CD4-positive, alpha-beta T cell treated with Interleukin-2 at 100 ng/mL for 4 hours (primary cell): ENCODE results near the gene ATP2B2.

Experiments
- DNase-seq: peaks from one replicate; pipeline ENCODE4 v3.0.0-alpha.2; 2020; ENCODE audit warnings: low spot score

ATP2B2 gene

GRCh38 chr3:10510743-10511432, 5.5 kb upstream of the ATP2B2 start:
- no peak for DNase-seq

DNA sequence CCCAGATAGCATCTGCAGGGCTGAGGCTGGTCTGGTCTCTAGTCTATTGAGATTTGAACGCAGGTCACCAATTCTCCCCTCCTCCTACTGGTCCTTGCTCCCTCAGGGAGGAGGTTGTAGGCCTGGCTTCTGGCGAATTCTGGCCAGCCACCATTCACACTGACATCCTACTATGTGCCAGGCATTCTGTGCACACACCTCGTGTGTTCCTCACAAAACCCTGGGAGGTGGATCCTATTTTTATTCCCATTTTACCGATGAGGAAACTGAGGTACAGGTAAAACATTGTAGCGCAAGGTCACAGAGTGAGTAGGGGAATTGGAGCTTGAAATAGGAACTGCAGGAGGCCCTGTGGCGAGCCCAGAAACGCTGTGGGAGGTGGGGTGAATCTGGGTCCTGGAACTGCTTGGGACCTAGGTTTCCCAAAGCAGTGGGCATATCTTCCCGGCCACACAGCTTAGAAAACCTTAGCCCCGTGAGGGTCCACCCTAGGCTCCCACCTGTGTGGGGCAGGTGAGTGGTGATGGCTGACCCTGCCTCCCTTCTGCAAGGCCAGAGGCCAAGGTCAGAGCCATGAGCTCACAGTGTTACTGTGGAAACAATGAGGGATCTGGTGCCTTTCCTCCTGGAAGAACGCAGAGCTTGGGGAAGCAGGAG, 4.8 kb upstream of the ATP2B2 start:
- no peak for DNase-seq

DNA sequence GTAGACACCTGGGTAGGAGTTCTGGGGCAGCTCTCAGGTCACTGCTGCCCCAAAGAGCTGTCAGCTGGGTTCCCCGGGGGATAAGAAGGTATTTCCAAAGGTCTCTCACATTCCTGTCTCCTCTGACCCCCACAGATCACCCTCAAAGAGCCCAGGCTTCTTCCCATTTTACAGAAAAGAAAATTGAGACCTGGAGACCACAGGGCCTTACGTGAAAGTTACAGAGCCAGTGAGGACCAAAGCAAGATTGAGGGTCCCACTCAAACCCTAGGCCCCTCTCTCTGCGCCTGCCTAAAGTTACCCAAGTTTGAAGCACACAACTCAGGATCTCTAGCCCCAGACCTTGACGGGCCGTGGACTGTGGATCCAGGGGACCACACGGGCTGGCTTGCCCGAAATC, 3.9 kb upstream of the ATP2B2 start:
- DNase-seq, result no peak

- DNase-seq, result no peak
Measured at GRCh38 chr3:10508619-10509260, 3.4 kb upstream of the ATP2B2 start.

DNA sequence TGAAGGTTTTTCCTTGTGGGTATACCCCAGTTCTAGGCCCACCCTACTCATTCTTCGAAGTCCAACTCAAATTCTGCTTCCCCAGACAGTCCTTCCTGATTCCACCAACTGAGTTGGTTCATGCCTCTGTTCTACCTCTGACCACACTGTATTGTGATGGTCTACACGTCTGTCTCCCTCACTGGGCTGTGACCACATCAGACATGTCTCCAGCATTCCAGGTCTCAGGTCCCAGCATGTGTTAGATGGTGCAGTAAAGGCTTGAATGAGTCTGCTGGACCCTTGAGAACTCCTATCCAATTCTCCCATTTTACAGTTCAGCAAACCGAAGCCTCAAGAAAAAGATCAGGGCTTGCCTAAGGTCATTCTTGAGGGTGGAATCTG, 2.8 kb upstream of the ATP2B2 start:
- no peak for DNase-seq

- DNase-seq, result no peak
Measured at GRCh38 chr3:10507331-10507730, 1.9 kb upstream of the ATP2B2 start.

DNA sequence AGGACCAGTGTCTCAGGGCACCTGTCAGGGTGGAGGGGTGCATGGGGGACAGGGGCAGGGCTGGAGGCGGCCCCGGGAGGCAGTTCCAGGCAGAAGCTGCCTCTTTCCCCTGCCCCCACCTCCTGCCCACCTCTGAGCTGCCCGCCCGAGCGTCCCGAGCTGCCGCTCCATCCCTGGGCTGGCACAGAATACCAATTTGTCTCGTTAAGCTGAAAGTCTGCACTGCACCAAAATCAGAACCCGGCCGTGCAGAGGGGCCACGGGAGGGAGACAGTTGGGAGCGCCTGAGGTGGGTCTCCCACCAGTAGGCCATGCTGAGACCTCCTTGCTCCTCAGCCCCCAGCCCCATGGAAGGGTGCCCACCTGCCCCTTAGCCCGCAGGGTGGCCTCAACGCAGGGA, 1.3 kb upstream of the ATP2B2 start:
- DNase-seq, result no peak

GRCh38 chr3:10505791-10506585, 602 bp upstream of the ATP2B2 start:
- no peak for DNase-seq

DNA sequence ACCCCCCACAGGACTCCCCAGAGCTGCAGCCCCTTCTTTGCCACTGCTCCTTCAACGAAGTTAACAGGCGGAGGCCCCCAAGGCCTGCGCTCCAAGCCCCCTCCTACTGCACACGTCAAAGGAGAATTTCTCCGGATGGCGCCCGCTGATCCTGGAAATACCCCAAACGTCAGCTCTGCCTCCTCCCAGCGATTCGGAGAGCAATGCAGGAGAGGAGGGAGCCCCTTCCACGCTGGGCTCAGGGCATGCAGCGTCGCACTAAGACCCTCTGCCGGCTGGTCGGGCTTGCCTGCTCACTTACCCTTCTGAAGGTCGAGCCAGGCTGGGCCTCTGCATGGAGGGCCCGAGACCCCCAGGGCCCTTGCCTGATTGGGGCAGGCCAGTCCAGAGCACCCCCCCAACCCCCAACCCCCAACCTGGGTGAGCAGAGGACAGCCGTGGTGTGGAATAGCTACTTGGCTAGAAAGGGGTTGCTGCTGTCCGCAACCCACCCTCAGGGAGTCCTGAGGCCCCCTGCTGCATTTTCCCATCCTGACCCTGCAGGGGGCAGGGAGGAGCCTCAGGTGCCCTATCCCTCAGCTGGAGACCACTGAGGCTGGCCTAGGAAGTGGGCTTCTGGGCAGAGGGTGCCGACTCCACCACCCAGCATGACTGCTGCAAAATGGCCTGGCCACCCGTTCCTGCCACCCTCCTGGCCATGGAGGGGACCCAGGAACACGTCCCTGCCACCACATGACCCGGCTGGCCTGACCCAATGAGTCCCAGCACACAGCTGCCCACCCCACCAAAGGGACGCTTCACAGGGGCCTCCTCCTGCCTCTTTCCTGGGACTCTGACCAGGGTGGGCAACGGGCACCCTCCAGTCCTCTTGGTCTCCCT, 976 bp downstream of the ATP2B2 start:
- DNase-seq, result no peak

- DNase-seq, result no peak
Measured at GRCh38 chr3:10503217-10503796, 2.1 kb downstream of the ATP2B2 start.

GRCh38 chr3:10502185-10502880, 3.1 kb downstream of the ATP2B2 start:
- no peak for DNase-seq

DNA sequence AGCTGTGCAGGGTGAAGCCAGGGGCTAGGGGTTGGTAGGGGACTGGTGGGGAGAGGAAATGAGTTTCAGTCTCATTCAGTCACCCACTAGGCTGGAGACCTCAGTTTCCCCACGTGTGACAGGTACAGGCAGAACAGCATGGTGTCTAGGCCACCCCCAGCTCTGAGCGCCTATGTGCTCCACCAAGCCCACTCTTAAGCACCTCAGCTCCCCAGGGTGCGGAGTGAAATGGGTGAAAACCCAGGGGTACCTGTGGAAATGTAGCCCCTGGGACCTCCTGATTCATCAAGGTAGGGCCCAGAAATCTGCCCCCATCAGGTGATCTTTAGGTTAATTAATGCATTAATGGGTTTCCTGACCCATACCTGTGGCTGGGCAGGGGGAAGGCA, 3.7 kb downstream of the ATP2B2 start:
- DNase-seq, result no peak

DNA sequence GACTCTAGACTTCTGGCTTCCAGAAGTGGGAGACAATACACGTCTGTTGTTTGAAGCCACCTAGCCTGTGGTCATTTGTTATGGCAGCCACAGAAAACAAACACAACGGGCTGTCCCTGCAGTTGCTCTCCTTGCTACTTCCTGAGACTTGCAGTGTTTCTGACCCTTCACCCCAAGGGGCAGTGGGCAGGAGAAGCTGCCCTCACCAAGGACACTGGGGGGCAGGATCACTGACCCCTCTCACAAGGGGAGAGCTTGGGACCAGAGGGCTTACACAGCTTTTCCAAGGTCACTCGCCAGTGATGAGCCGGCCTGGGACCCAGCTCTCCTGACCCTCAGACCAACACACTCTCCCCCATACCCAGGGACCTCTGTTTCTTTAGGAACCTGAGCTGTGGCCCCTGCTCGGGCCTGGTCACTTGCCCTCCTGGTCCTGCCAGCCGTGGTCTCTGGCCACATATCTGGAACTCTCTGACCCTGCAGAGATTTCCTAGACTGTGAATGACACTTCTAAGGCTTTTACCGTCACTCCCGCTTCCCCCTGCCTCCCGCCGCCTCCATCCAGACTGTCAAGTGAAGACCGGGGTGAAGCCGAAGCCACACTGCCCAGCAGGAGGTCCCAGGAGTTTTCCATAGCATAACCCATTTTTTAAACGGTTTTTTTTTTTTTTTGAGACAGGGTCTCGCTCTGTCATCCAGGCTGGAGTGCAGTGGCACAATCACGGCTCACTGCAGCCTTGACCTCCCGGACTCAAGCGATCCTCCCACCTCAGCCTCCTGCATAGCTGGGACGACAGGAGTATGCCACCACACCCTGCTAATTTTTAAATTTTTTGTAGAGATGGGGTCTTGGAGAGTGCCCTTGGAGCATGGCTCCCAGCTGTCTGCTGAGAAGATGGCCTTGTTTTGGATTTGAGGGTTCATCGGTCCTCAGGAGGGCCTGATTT, 4.4 kb downstream of the ATP2B2 start:
- DNase-seq, result no peak

DNA sequence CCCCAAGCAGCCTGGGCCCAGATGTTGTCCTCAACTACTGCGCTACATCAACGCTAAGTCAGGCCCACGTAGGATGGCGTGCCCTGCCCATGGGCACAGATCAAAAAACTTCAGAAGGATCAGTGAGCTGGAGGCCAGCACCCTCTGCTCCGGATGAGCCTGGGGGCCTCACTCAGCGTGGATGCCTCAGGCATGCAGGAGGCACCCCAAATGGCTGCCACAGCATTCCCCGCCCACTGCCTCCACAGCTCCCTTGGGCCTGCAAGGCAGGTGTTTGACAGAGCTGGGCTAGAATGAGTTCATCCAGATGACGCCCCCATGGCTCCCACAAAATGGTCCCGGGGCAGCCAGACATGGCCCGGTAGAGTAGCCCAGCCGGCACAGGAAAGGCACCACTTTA, 7.1 kb downstream of the ATP2B2 start:
- no peak for DNase-seq

DNA sequence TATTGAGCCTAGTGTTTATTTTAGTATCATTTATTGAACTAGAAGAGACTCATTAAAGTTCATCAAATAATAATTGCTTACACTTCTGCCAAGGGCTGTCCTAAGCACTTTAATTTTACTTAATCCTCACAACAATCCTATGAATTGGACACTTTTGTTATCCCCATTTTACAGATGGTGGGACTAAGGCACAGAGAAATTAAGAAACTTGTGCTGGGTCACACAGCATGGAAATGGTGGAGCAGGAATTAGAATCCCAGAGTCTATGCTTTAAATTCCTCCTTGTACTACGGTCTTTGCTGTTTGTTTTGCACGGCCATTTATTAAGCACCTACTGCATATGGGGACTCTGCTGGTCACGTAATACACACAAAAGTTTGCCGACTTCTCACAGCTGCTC, 7.9 kb downstream of the ATP2B2 start:
- no peak for DNase-seq

DNA sequence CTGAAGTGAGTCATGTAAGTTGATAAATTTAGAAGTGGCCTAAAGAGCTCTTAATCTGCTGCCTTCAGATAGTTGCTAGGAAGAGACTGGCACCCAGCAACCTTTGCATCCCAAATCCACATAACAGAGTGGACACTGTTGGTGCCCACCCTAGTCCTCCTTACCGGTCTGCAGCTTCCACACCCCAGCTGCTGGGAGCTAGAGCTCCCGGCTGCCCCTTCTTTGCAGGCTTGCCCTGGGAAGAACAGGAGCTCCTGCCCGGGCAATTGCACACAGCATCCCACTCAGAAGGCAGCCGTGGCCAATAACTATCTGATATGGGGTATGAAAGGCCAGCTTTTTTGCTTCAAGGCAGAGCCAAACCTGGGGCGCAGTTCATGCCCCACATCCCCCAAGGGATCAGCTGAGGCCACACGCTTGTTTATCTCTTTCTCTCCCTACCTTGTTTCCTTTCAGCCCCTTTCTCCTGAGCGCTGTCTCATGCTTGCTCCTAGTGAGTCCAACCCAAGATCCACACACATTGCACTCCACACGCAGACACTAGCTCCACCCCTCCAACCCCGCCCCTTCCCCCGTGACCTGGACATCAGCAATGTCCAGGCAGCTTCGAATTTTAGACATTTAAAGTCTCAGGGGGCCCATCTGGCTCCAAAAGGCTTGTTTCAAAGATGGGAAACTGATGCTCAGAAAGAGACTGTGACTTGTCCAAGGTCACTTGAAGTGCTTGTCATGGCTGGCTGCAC, 9.1 kb downstream of the ATP2B2 start:
- DNase-seq, result no peak

GRCh38 chr3:10495614-10496013, 9.8 kb downstream of the ATP2B2 start:
- no peak for DNase-seq

DNA sequence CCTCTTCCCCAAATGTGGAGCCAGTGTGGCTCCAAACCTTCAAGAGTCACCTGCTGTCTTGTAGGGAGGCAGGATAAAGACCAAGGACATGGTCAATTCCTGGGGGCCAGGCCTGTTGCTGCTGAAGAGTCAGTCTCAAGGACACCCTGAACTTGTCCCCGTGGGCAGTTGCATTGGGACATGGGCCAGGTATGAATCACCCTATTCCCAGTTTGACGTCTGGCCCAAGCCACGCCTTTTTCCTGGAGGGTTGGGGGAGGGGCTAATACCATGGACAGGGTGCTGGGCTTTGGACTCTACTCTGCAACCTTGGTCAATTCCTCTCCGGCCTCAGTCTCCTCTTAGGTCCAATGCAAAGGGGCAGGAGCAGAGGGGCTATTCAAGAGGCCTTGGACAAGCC, 10.4 kb downstream of the ATP2B2 start:
- DNase-seq, result no peak

- DNase-seq, result no peak
Measured at GRCh38 chr3:10494180-10494579, 11.2 kb downstream of the ATP2B2 start.
